Stimulated activated CD8-positive, alpha-beta memory T cell treated with anti-CD3 and anti-CD28 coated beads, Interleukin-12 subunit alpha, Interleukin-12 subunit beta, amount 100 ng/mL, for 24 hours (primary cell): ENCODE measurements around the gene C20orf144.
"Not testable (repeated sequence)": the region's sequence is repeated elsewhere in the genome, so short reads cannot be mapped to it uniquely, and the experiment has no call there.

Source experiments
- DNase-seq: peaks from one replicate; pipeline ENCODE4 v3.0.0-alpha.2; 2020; ENCODE audit errors: extremely low read depth

C20orf144 gene

GRCh38 chr20:33693741-33694638 lies 31.9 kb downstream of the C20orf144 start:
- DNase-seq = no peak

DNA sequence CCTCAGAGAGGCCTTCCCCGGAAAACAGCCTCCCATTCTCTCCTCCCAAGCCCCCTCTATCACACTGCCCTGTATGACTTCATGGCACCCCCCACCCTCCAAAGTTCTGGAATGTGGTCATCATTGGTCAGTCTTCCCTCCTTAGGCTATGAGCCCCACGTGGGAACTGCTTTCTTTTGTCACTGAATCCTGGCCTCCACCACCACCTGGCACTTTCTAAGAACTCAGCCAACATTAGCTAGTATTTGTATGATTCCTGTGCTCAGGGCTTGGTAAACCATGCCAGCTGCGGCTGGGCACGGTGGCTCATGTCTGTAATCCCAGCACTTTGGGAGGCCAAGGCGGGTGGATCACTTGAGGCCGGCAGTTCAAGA lies 32.5 kb downstream of the C20orf144 start:
- DNase-seq = no peak

GRCh38 chr20:33696448-33696847 lies 34.3 kb downstream of the C20orf144 start:
- no peak for DNase-seq

GRCh38 chr20:33697129-33697528 lies 35.0 kb downstream of the C20orf144 start:
- no peak for DNase-seq

GRCh38 chr20:33698966-33699365 lies 36.8 kb downstream of the C20orf144 start:
- not testable (repeated sequence) for DNase-seq

DNA sequence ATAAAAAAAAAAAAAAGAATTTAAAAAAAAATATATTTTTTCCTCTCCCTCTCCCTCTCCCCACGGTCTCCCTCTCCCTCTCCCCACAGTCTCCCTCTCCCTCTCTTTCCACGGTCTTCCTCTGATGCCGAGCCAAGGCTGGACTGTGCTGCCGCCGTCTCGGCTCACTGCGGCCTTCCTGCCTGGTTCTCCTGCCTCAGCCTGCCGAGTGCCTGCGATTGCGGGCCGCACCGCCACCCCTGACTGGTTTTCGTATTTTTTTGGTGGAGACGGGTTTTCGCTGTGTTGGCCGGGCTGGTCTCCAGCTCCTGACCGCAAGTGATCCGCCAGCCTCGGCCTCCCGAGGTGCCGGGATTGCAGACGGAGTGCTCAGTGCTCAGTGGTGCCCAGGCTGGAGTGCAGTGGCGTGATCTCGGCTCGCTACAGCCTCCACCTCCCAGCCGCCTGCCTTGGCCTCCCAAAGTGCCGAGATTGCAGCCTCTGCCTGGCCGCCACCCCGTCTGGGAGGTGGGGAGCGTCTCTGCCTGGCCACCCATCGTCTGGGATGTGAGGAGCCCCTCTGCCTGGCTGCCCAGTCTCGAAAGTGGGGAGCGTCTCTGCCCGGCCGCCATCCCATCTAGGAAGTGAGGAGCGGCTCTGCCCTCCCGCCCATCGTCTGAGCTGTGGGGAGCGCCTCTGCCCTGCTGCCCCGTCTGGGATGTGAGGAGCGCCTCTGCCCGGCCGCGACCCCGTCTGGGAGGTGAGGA lies 38.7 kb downstream of the C20orf144 start:
- not testable (repeated sequence) for DNase-seq

GRCh38 chr20:33701629-33702450 lies 39.7 kb downstream of the C20orf144 start:
- DNase-seq = no peak

- no peak for DNase-seq
Measured at GRCh38 chr20:33702861-33703260, 40.7 kb downstream of the C20orf144 start.

GRCh38 chr20:33703498-33704137 lies 41.5 kb downstream of the C20orf144 start:
- no peak for DNase-seq

GRCh38 chr20:33704197-33704924 lies 42.2 kb downstream of the C20orf144 start:
- no peak for DNase-seq

- DNase-seq = no peak
Measured at GRCh38 chr20:33707668-33708067, 45.5 kb downstream of the C20orf144 start.

GRCh38 chr20:33709398-33709797 lies 47.3 kb downstream of the C20orf144 start:
- no peak for DNase-seq

- DNase-seq = no peak
Measured at GRCh38 chr20:33709905-33710541, 47.9 kb downstream of the C20orf144 start.

DNA sequence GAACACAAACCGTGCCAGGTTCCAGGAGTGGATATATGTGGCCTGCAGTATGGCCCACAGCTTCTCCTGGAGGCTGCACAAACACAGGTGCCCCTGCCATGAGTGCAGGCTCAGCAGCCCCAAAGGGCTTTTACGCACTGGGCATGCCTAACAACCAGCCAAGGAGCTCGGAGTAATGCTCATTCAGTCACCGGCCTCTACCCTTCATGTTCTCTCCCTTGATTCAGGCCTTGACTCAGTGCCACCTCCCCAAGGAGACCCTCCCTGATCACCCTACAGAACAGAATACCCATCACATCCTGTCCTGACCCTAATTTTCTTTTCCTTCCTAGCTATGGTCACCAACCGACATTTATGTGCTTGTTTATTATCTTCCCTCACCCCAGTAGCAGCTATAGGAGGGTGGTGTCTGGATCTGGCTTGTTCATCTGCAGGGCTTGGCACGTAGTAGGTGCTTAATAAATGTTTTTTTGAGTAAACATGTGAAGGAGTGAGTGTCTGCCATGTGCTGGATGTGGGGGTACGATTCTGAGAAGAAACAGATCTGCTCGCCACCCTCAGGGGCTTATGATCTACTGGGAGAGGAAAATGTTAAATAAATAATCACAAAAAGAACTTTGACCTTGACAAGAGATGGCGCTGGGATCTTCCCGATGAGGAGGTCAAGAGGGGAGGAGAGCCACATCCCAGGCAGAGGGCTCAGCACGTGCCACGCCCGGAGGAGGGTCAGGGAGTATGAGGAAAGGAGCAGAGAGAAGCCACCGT lies 48.7 kb downstream of the C20orf144 start:
- DNase-seq = no peak

- no peak for DNase-seq
Measured at GRCh38 chr20:33711446-33711738, 49.3 kb downstream of the C20orf144 start.
